AG08396 (cell line): Measurements from ENCODE around the gene ARAP1.

Experiments
- DNase-seq: peaks from one replicate; pipeline ENCODE4 v3.0.0; 2012; ENCODE audit warnings: low spot score, mixed read lengths

Gene ARAP1

GRCh38 chr11:72641522-72642042 is 110.6 kb downstream of the ARAP1 start:
- no peak for DNase-seq

DNA sequence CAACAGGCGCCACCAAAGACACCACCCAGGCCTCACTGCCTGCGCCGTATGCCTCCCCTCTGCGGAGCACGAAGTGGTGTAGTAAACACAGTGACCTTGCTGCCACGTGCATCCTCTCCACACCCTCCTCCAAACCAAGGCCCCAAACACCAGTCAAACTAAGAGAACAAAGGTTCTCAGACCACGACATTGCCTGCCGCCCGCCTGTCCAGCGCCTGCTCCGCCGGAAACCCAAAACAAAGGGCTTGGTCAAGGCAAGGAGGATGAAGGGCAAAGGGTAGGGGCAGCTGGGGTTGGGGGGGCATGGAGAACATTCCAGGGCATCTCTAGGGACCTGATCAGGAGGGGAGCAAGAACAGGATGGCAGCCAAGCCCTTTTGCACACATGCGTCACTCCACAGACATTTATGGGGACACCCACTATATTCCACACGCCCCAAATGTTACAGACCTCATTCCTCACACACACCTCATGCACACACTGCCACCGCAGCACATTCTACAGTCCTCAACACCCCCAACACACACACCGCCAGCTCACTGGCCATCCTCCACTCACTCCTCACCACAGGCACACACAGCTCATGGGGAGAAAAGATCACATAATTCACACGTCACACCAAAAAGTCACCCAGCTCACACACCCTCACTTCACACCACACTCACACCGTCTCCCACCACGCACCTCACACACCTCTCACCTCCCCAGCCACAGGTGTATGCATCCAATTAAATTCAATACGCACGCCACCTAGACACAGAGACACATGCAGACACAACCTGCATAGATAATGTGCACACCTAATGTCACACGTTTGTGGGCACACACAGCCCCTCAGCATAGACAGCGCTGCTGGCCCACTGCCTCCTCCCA is 112.5 kb downstream of the ARAP1 start:
- DNase-seq: no peak

GRCh38 chr11:72637926-72638325 is 114.3 kb downstream of the ARAP1 start:
- DNase-seq: no peak

GRCh38 chr11:72637198-72637597 is 115.0 kb downstream of the ARAP1 start:
- no peak for DNase-seq

- no peak for DNase-seq
Observed at GRCh38 chr11:72636376-72636775, 115.8 kb downstream of the ARAP1 start.

GRCh38 chr11:72635933-72636332 is 116.3 kb downstream of the ARAP1 start:
- no peak for DNase-seq

DNA sequence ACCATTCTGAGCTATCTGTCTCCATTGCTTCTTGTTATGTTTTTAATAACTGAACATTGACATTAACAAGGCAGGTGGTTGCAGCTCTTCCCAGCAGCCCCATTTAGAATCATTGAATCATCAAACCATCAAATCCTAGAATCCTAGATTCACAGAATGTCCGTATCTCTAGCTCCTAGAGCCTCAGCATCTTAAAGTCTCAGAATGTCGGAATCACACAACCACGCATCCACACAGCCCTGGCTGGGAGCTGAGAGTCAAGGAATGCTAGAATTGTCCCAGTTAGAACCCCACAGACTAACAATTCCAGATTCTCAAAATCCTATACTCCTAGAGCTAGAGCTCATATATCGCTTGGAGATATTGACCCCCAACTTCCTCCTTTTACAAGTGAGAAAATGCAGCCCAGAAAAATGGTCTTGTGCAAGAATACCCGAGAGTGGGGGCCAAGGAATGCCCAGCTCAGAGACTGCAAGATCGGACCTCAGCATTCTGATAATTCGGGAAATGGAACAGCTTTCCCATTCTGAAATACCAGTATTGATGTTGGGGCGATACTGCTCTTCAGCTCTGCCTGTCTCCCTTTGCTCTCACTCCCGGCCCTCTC is 116.8 kb downstream of the ARAP1 start:
- DNase-seq: no peak
